ENCODE results near the gene CST6. TPM values are rescaled to one million over a fixed set of nuclear protein-coding genes. Genes with fewer than 3 reads are reported as not detected.

The CST6 gene
- total RNA-seq, 4 donors from 2014 or later = 734 to 2,600 (median 1,315) TPM

GRCh38 chr11:65982824-65983588 is 28.8 kb upstream of the CST6 start:
- no peak for DNase-seq (ENCODE audit: low spot score in 2 of 2)
- 73 to 77% methylated on average over 22 of the region's 22 CpGs for WGBS, 2 donors
- H3K4me3 ChIP-seq (ENCODE audit: low read depth, poor library complexity, severe bottlenecking) = no peak overlapping the region
- intact Hi-C loops (cut with DNase I; ENCODE audit: low total_unique reads) = loop anchor here (10.0 kb wide), 1 partner anchor 278 kb away; no protein-coding TSS in a partner anchor
- TF ChIP-seq, protein P1, sequence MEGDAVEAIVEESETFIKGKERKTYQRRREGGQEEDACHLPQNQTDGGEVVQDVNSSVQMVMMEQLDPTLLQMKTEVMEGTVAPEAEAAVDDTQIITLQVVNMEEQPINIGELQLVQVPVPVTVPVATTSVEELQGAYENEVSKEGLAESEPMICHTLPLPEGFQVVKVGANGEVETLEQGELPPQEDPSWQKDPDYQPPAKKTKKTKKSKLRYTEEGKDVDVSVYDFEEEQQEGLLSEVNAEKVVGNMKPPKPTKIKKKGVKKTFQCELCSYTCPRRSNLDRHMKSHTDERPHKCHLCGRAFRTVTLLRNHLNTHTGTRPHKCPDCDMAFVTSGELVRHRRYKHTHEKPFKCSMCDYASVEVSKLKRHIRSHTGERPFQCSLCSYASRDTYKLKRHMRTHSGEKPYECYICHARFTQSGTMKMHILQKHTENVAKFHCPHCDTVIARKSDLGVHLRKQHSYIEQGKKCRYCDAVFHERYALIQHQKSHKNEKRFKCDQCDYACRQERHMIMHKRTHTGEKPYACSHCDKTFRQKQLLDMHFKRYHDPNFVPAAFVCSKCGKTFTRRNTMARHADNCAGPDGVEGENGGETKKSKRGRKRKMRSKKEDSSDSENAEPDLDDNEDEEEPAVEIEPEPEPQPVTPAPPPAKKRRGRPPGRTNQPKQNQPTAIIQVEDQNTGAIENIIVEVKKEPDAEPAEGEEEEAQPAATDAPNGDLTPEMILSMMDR (IDR thresholded peaks at IDR 0.05) = no peak
- TF ChIP-seq POLR2A (IDR thresholded peaks at IDR 0.05) = no peak

DNA sequence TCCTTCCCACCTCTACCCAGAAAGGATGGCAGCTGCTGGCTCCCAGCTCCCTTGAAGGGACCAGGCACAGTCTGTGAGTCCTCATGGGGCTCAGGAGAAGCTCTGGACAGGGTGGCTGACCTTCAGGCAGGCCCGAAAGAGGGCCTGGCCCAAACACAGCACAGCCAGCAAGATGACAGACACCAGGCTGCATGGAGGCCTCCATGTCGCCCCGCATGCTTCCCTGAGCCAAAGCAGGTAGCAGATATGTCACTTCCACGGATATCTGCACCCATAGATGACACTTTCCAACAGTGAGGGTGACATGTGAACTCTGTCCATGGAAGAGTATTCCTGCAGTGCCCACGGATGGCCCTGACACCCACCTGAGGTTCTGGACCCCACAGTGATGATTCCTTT is 28.2 kb upstream of the CST6 start:
- intact Hi-C loops (cut with DNase I; ENCODE audit: low total_unique reads) = loop anchor here (10.0 kb wide), 1 partner anchor 279 kb away; no protein-coding TSS in a partner anchor

GRCh38 chr11:65987336-65987735 is 24.5 kb upstream of the CST6 start:
- intact Hi-C loops (cut with DNase I; ENCODE audit: low total_unique reads) = loop anchor here (5.0 to 10.0 kb wide), 2 partner anchors 105 to 283 kb away; no protein-coding TSS in a partner anchor
- WGBS, 2 donors = 70 to 79% methylated on average over 9 of the region's 9 CpGs
- TF ChIP-seq POLR2A (IDR thresholded peaks at IDR 0.05) = no peak
- TF ChIP-seq, protein P1 (IDR thresholded peaks at IDR 0.05) = no peak
- H3K4me3 ChIP-seq (ENCODE audit: low read depth, poor library complexity, severe bottlenecking) = no peak overlapping the region
- DNase-seq (ENCODE audit: low spot score in 2 of 2) = no peak

More for the DNA sequence above, 28.2 kb upstream of the CST6 start:
- DNase-seq (ENCODE audit: low spot score in 2 of 2) = no peak
- no peak for TF ChIP-seq POLR2A (IDR thresholded peaks at IDR 0.05)
- TF ChIP-seq, protein P1 (IDR thresholded peaks at IDR 0.05) = no peak
- WGBS, 2 donors = 80 to 87% methylated on average over 3 to 5 of the region's 5 CpGs
- no peak overlapping the region for H3K4me3 ChIP-seq (ENCODE audit: low read depth, poor library complexity, severe bottlenecking)

- intact Hi-C loops (cut with DNase I; ENCODE audit: low total_unique reads) = loop anchor here (5.0 to 10.0 kb wide), 2 partner anchors 107 to 284 kb away; no protein-coding TSS in a partner anchor
- TF ChIP-seq, protein P1 (IDR thresholded peaks at IDR 0.05) = peak in 1 of 3 donors; percentile 97
- no peak for TF ChIP-seq POLR2A (IDR thresholded peaks at IDR 0.05)
- WGBS, 2 donors = 20% methylated on average over 10 of the region's 10 CpGs
- no peak overlapping the region for H3K4me3 ChIP-seq (ENCODE audit: low read depth, poor library complexity, severe bottlenecking)
- peak; percentile 93 to 96 for DNase-seq (ENCODE audit: low spot score in 2 of 2)
These were observed 22.8 kb upstream of the CST6 start for GRCh38 chr11:65988791-65989592.

DNA sequence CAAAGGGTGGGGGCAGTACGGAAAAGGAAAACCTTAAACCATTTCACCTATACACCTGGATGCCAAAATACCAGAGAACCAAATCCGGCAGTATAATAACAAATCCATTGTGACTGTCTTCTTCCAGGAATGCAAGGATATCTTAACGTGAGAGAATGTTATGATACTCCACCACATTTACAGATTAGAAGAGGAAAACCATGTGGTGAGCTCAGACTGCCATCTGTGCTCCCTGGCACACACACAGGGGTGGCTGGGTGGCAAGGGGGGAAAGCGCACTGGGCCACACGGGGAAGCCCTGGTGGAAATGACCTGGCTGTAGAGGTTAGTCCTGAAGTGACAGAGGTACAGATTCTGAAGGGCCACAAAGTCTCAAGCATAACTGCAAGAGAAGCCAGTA is 19.8 kb upstream of the CST6 start:
- no peak for DNase-seq (ENCODE audit: low spot score in 2 of 2)
- intact Hi-C loops (cut with DNase I; ENCODE audit: low total_unique reads) = no loop called here
- 75 to 81% methylated on average over 5 of the region's 5 CpGs for WGBS, 2 donors

More for the DNA sequence above, 19.8 kb upstream of the CST6 start:
- no peak for TF ChIP-seq POLR2A (IDR thresholded peaks at IDR 0.05)
- TF ChIP-seq, protein P1 (IDR thresholded peaks at IDR 0.05) = no peak
- H3K4me3 ChIP-seq (ENCODE audit: low read depth, poor library complexity, severe bottlenecking) = no peak overlapping the region

Data from lower leg skin (tissue), 4 donors.